ENCODE data around the gene DERL2. TPM values are rescaled to one million over a fixed set of nuclear protein-coding genes. Genes with fewer than 3 reads are reported as not detected.

DERL2 gene
- total RNA-seq, 6 donors from 2014 or later, result 6.3 to 60.5 (median 30.8) TPM

DNA sequence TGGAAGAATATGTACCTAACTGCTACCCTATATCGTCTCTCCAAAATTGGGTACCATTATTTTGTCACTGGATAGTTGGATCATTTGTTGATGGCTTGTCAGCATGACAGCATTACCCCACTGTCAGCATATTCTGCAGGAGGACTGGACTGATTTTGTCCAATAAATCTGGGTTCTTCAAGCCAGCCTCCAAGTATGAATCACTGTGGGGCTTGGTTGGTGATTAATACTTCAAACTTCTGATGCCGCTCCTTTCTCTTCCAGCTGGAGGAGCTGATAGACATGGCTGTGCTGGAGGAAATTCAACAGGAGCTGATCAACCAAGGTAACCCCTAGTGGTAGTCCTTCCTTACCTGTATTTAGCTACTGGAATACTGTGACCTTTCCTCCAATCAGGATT is 63.5 kb downstream of the DERL2 start:
- Histone ChIP-seq H3K27ac (no peak overlapping the region), H3K36me3 (peaks cover 11 to 62% (median 48%) of the 10 kb centered on the region in 4 donors), H3K4me3 (no peak overlapping the region), H3K27me3 (no peaks in the 10 kb centered on the region), H3K4me1 (peaks cover 17 to 31% (median 25%) of the 10 kb centered on the region in 4 donors), H3K9me3 (no peaks in the 10 kb centered on the region)
- 96 to 97% methylated on average over 2 of the region's 2 CpGs for WGBS, 2 donors
- no peak for DNase-seq
- ATAC-seq (ENCODE audit: low FRiP score in 2 of 2), result no peak
- TF ChIP-seq EP300 (IDR thresholded peaks at IDR 0.05), result no peak
- TF ChIP-seq POLR2AphosphoS5 (IDR thresholded peaks at IDR 0.05), result no peak

Other genes starting within 250 kb of the DERL2 start
- 10 to 100 TPM; 36.1 to 81.7 (median 39.6) TPM for gene RABEP1, start 203.9 kb downstream of the DERL2 start, total RNA-seq
- 10 to 100 TPM; 40.4 to 91.4 (median 49.8) TPM for gene NUP88, start 66.5 kb downstream of the DERL2 start, total RNA-seq
- 10 to 100 TPM; 32.2 to 78.6 (median 47.1) TPM for gene RPAIN, start 66.0 kb downstream of the DERL2 start, total RNA-seq
- 100 to 1,000 TPM in 1 of 6 donors, 10 to 100 TPM in 5; 22.0 to 115 (median 73.5) TPM for gene C1QBP, start 47.0 kb downstream of the DERL2 start, total RNA-seq
- 10 to 100 TPM in 4 of 6 donors, 1 to 10 TPM in 2; 5.1 to 11.5 (median 10.4) TPM for gene DHX33, start 17.2 kb downstream of the DERL2 start, total RNA-seq
- 10 to 100 TPM in 5 of 6 donors, 1 to 10 TPM in 1; 3.2 to 79.6 (median 15.2) TPM for gene MIS12, start 388 bp upstream of the DERL2 start, total RNA-seq
- 100 to 1,000 TPM in 1 of 6 donors, 10 to 100 TPM in 5; 24.3 to 137 (median 41.5) TPM for gene NLRP1, start 98.3 kb upstream of the DERL2 start, total RNA-seq